ENCODE results near the gene FBXW5.

- no peak for TF ChIP-seq CTCF (IDR thresholded peaks at IDR 0.05 in 2 of 3, conservative IDR thresholded peaks at IDR 0.05 in 1 of 3; ENCODE audit: insufficient read depth in 2 of 3, low read depth in 1 of 3, low read length in 3 of 3)
- TF ChIP-seq HDAC2 (IDR thresholded peaks at IDR 0.05) = no peak
- no peak for TF ChIP-seq MTA3 (IDR thresholded peaks at IDR 0.05; ENCODE audit: borderline replicate concordance)
- TF ChIP-seq YY1 (IDR thresholded peaks at IDR 0.05; ENCODE audit: borderline replicate concordance in 1 of 3, control insufficient read depth in 1 of 3, extremely low read depth in 1 of 3, insufficient read depth in 3 of 3, insufficient read length in 1 of 3, insufficient replicate concordance in 2 of 3, low read depth in 1 of 3, low read length in 2 of 3) = no peak
- TF ChIP-seq FOXK1 (CRISPR knock-in tag; IDR thresholded peaks at IDR 0.05; ENCODE audit: borderline replicate concordance) = no peak
- no peak for TF ChIP-seq GABPA (tag; conservative IDR thresholded peaks at IDR 0.05; ENCODE audit: low read depth)
- no peak for TF ChIP-seq SMARCA4 (IDR thresholded peaks at IDR 0.05)
Observed at GRCh38 chr9:136900556-136900955, 44.0 kb downstream of the FBXW5 start.

Measured in K562 (cell line).